NB4 (cell line): Measurements from ENCODE around the gene SCIMP.
A peak's percentile ranks its signal among the peaks of the same experiment; 100 is the strongest.
"Not testable (repeated sequence)": the region's sequence is repeated elsewhere in the genome, so short reads cannot be mapped to it uniquely, and the experiment has no call there.

Experiments used
- DNase-seq: peaks from one replicate; pipeline ENCODE4 v3.0.0; 2010; ENCODE audit warnings: low read depth
- H3K4me3 ChIP-seq: one replicate; pipeline ENCODE4 v1.5.1; 2011; ENCODE audit warnings: mild to moderate bottlenecking, low read depth, low read length, moderate library complexity
- MAX ChIP-seq: IDR thresholded peaks from 2 replicates; pipeline ENCODE4 v1.6.1; 2011; ENCODE audit warnings: low read depth, low read length
- MYC ChIP-seq: IDR thresholded peaks from 2 replicates; pipeline ENCODE4 v1.6.1; 2011; ENCODE audit warnings: low read depth, low read length
- POLR2A ChIP-seq: IDR thresholded peaks from 2 replicates; pipeline ENCODE4 v1.6.1; 2011; ENCODE audit warnings: mild to moderate bottlenecking; ENCODE audit not compliant: insufficient read length; ENCODE audit errors: extremely low read depth
- TF ChIP-seq, protein P1 (sequence below): IDR thresholded peaks from one replicate; pipeline ENCODE4 v1.5.1; 2012; ENCODE audit warnings: low read depth, low read length

Gene SCIMP

GRCh38 chr17:5183410-5183793 is 51.3 kb downstream of the SCIMP start:
- DNase-seq, result no peak
- TF ChIP-seq POLR2A (no peak), MYC (no peak), MAX (no peak)
- TF ChIP-seq, protein P1, sequence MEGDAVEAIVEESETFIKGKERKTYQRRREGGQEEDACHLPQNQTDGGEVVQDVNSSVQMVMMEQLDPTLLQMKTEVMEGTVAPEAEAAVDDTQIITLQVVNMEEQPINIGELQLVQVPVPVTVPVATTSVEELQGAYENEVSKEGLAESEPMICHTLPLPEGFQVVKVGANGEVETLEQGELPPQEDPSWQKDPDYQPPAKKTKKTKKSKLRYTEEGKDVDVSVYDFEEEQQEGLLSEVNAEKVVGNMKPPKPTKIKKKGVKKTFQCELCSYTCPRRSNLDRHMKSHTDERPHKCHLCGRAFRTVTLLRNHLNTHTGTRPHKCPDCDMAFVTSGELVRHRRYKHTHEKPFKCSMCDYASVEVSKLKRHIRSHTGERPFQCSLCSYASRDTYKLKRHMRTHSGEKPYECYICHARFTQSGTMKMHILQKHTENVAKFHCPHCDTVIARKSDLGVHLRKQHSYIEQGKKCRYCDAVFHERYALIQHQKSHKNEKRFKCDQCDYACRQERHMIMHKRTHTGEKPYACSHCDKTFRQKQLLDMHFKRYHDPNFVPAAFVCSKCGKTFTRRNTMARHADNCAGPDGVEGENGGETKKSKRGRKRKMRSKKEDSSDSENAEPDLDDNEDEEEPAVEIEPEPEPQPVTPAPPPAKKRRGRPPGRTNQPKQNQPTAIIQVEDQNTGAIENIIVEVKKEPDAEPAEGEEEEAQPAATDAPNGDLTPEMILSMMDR, result no peak
- no peak overlapping the region for H3K4me3 ChIP-seq

DNA sequence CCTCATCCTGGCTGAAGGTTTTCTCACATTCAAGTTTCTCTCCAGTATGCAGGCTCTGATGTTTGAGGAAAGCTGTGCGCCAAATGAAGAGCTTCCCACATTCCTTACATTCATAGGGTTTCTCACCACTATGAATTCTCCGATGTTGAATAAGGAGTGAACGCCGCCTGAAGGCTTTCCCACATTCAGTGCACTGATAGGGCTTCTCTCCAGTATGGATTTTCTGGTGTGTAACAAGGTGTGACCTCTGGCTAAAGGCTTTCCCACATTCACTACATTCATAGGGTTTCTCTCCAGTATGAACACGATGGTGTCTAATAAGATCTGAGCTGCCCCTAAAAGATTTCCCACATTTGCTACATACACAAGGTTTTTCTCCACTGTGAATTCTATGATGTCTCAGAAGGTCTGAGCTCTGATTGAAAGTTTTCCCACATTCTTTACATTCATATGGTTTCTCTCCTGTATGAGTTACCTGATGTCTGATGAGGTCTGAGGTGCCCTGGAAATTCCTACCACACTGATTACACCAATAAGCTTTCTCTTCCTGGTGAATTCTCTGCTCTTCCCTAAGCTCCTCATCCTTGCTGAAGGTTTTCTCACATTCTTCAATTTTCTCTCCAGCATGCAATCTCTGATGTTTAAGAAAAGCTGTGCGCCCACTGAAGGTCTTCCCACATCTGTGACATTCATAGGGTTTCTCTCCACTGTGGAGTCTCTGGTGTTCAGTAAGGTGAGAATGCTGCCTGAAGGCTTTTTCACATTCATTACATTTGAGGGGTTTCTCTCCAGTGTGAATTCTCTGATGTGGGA is 51.9 kb downstream of the SCIMP start:
- no peak for DNase-seq
- TF ChIP-seq MAX (no peak), POLR2A (no peak), MYC (no peak)
- TF ChIP-seq, protein P1, result no peak
- H3K4me3 ChIP-seq, result no peak overlapping the region

- no peak for DNase-seq
- TF ChIP-seq MYC, result no peak
- TF ChIP-seq, protein P1, result no peak
- no peak overlapping the region for H3K4me3 ChIP-seq
Measured at GRCh38 chr17:5181509-5182305, 53.0 kb downstream of the SCIMP start.

GRCh38 chr17:5179003-5179402 is 55.7 kb downstream of the SCIMP start:
- TF ChIP-seq MAX, result no peak
- TF ChIP-seq, protein P1, result no peak
- no peak for TF ChIP-seq POLR2A
- no peak for TF ChIP-seq MYC

GRCh38 chr17:5175027-5175426 is 59.6 kb downstream of the SCIMP start:
- not testable (repeated sequence) for DNase-seq, H3K4me3 ChIP-seq

More at GRCh38 chr17:5179003-5179402, 55.7 kb downstream of the SCIMP start:
- DNase-seq, result no peak
- no peak overlapping the region for H3K4me3 ChIP-seq

GRCh38 chr17:5165791-5166564 is 68.7 kb downstream of the SCIMP start:
- not testable (repeated sequence) for H3K4me3 ChIP-seq
- peak; percentile 15 for DNase-seq
